Epithelial cell of esophagus (primary cell): ENCODE results near the gene LHFPL3.
A peak's percentile ranks its signal among the peaks of the same experiment; 100 is the strongest.

Source experiments
- DNase-seq: peaks from one replicate; pipeline ENCODE4 v3.0.0; 2010; ENCODE audit warnings: low read depth
- H3K4me3 ChIP-seq: 2 replicates; pipeline ENCODE4 v1.5.1; 2011; ENCODE audit warnings: mild to moderate bottlenecking, low read length, control low read depth
- TF ChIP-seq, protein P1 (sequence below): IDR thresholded peaks from 2 replicates; pipeline ENCODE4 v1.5.1; 2011; ENCODE audit warnings: low read depth, mild to moderate bottlenecking, low read length, control low read depth, inconsistent platforms; ENCODE audit not compliant: insufficient read depth; ENCODE audit errors: missing control alignments

The LHFPL3 gene

DNA sequence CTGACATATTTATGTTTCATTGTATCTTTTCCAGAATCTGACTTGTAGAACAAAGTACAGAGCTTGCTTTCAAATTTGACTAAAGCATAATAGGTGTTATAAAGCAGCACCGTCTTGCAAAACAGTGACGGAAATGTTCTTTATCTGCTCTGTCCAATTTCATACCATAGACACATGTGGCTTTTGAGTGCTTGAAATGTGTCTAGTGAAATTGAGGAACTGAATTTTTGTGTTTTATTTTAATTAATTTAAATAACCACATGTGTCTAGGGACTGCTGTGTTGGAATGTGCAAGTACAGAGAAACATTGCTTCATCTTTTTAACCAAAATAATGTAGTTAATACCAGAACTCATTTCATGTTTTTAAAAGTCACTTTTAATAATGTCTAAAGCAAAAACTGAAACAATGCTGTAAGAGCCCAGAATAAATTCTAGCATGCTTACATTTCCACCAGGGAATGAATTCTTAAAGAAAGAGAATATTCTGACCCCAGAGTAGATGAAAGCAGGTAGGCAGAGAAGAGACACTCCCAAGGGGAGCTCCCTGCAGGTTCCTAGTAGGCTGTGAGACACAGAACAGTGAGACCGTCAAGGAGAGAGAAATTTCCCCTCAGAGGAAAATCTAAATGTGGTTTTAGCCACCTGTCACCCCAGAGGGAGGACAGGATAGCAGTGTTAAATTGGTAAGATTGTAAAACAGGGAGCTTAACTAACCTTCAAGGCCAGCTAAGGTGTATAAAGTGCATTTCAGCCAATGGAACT, 510.3 kb downstream of the LHFPL3 start:
- no peak overlapping the region for H3K4me3 ChIP-seq
- DNase-seq = no peak
- TF ChIP-seq, protein P1, sequence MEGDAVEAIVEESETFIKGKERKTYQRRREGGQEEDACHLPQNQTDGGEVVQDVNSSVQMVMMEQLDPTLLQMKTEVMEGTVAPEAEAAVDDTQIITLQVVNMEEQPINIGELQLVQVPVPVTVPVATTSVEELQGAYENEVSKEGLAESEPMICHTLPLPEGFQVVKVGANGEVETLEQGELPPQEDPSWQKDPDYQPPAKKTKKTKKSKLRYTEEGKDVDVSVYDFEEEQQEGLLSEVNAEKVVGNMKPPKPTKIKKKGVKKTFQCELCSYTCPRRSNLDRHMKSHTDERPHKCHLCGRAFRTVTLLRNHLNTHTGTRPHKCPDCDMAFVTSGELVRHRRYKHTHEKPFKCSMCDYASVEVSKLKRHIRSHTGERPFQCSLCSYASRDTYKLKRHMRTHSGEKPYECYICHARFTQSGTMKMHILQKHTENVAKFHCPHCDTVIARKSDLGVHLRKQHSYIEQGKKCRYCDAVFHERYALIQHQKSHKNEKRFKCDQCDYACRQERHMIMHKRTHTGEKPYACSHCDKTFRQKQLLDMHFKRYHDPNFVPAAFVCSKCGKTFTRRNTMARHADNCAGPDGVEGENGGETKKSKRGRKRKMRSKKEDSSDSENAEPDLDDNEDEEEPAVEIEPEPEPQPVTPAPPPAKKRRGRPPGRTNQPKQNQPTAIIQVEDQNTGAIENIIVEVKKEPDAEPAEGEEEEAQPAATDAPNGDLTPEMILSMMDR = no peak

GRCh38 chr7:104839842-104840241, 511.4 kb downstream of the LHFPL3 start:
- TF ChIP-seq, protein P1 = no peak
- DNase-seq = no peak
- no peak overlapping the region for H3K4me3 ChIP-seq

- no peak for DNase-seq
- no peak overlapping the region for H3K4me3 ChIP-seq
These were observed 513.4 kb downstream of the LHFPL3 start for GRCh38 chr7:104841798-104842197.

GRCh38 chr7:104843198-104843597, 514.8 kb downstream of the LHFPL3 start:
- TF ChIP-seq, protein P1 = no peak
- H3K4me3 ChIP-seq = no peak overlapping the region
- peak; percentile 20 for DNase-seq

More at GRCh38 chr7:104841798-104842197, 513.4 kb downstream of the LHFPL3 start:
- TF ChIP-seq, protein P1 = no peak

DNA sequence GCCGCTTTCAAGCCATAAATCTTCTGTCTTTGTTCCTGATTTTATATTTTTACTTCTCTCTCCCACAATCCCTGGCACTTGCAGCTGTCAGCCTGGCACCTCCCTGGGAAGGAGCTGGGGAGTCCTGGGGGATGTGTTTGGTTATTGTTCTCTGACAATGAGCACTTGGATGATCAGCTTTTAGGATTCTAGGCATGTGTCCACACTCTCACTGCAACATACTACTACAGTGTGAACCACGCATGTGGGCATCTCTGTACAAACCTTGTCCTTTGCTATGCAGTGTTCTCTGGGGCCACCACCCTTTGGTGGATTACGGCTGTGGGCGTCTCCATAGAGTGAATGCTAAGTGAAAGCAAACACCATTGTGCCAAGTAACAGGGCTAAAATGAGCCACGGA, 517.2 kb downstream of the LHFPL3 start:
- no peak overlapping the region for H3K4me3 ChIP-seq
- TF ChIP-seq, protein P1 = no peak
- no peak for DNase-seq

- DNase-seq = no peak
- no peak overlapping the region for H3K4me3 ChIP-seq
- TF ChIP-seq, protein P1 = no peak
These were observed 518.3 kb downstream of the LHFPL3 start for GRCh38 chr7:104846731-104847130.
